Measurements from ENCODE around the gene PLK5.

DNA sequence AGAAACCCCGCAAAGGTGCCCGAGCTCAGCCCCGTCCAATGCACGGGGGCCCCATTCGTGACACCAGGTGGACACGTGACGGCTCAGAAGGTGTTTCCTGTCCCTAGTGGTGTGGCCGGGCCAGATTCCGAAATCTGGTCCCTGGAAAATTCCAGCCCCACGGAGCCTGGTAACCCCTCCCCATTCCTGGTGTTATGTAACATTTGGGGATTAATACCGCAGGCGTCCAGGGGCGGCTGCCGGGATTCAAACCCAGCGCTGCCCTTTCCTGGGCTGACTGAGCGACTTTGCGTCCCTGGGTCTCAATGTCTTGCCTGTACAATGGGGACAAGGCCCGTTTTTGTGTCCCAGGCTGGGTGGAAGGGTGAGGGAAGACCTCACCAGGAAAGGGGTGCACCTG, 1.0 kb upstream of the PLK5 start:
- TF ChIP-seq EP300 (conservative IDR thresholded peaks at IDR 0.05; ENCODE audit: poor library complexity, severe bottlenecking) (no peak), EZH2 (IDR thresholded peaks at IDR 0.05; ENCODE audit: borderline replicate concordance, insufficient read depth, low read length, poor library complexity, severe bottlenecking) (no peak)
- TF ChIP-seq, protein P1, sequence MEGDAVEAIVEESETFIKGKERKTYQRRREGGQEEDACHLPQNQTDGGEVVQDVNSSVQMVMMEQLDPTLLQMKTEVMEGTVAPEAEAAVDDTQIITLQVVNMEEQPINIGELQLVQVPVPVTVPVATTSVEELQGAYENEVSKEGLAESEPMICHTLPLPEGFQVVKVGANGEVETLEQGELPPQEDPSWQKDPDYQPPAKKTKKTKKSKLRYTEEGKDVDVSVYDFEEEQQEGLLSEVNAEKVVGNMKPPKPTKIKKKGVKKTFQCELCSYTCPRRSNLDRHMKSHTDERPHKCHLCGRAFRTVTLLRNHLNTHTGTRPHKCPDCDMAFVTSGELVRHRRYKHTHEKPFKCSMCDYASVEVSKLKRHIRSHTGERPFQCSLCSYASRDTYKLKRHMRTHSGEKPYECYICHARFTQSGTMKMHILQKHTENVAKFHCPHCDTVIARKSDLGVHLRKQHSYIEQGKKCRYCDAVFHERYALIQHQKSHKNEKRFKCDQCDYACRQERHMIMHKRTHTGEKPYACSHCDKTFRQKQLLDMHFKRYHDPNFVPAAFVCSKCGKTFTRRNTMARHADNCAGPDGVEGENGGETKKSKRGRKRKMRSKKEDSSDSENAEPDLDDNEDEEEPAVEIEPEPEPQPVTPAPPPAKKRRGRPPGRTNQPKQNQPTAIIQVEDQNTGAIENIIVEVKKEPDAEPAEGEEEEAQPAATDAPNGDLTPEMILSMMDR (IDR thresholded peaks at IDR 0.05; ENCODE audit: poor library complexity, severe bottlenecking): no peak
